Duodenal mucosa (tissue), 2 donors: Measurements from ENCODE around the gene SPATA6.
"Not testable (repeated sequence)": the region's sequence is repeated elsewhere in the genome, so short reads cannot be mapped to it uniquely, and the experiment has no call there.

Source experiments
- H3K27ac ChIP-seq: one replicate; pipeline ENCODE4 v1.7.0; 2013; ENCODE audit warnings: low read depth, low read length
- H3K27me3 ChIP-seq, 2 donors: one replicate each; pipeline ENCODE4 v1.7.0; 2013; ENCODE audit warnings: low read length in 2 of 2, control low read depth in 1 of 2; ENCODE audit not compliant: insufficient read depth in 2 of 2, control insufficient read depth in 1 of 2
- H3K36me3 ChIP-seq, 2 donors: one replicate each; pipeline ENCODE4 v1.7.0; 2013; ENCODE audit warnings: low read length in 2 of 2, control low read depth in 1 of 2; ENCODE audit not compliant: insufficient read depth in 2 of 2, control insufficient read depth in 1 of 2
- H3K4me1 ChIP-seq, 2 donors: one replicate each; pipeline ENCODE4 v1.7.0; 2013; ENCODE audit warnings: low read length in 2 of 2, control low read depth in 1 of 2; ENCODE audit not compliant: insufficient read depth in 2 of 2, control insufficient read depth in 1 of 2
- H3K4me3 ChIP-seq, 2 donors: one replicate each; pipeline ENCODE4 v1.7.0; 2013; ENCODE audit warnings: low read length in 2 of 2, low read depth in 1 of 2
- H3K9ac ChIP-seq, 2 donors: one replicate each; pipeline ENCODE4 v1.7.0; 2013; ENCODE audit warnings: low read length in 2 of 2, low read depth in 1 of 2
- H3K9me3 ChIP-seq, 2 donors: one replicate each; pipeline ENCODE4 v1.7.0; 2013; ENCODE audit warnings: low read length in 2 of 2, control low read depth in 1 of 2; ENCODE audit not compliant: control insufficient read depth in 1 of 2

The SPATA6 gene

GRCh38 chr1:48471691-48472576 lies at the start of gene SPATA6:
Gene SPATA6 (minus strand): TSS chr1:48472204. CDS start chr1:48472008, 196 bp downstream.
- Histone ChIP-seq H3K27me3 (no peaks in the 10 kb centered on the region), H3K4me1 (peaks cover 21 to 27% of the 10 kb centered on the region in 2 donors), H3K4me3 (peak within 1 kb of the TSS; percentile 80 to 87), H3K9me3 (peaks cover 0 to 8% of the 10 kb centered on the region in 2 donors), H3K36me3 (no peaks in the 10 kb centered on the region), H3K9ac (peak within 1 kb of the TSS; percentile 80 to 87), H3K27ac (peak within 1 kb of the TSS; percentile 85)

DNA sequence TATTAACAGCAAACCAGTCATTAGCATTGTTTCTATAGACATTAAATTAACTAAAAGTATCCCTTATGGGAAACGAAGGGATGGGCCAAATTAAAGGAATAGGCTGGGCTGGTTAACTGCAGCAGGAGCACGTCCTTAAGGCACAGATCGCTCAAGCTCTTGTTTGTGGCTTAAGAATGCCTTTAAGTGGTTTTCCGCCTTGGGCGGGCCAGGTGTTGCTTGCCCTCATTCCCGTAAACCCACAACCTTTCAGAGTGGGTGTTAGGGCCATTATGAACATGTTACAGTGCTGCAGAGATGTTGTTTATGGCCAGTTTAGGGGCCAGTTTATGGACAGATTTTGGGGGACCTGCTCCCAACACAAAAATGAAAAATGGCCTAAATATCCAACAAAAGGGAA lies 47.9 kb upstream of the SPATA6 start:
- not testable (repeated sequence) for H3K27ac ChIP-seq, H3K4me1 ChIP-seq, H3K36me3 ChIP-seq, H3K9me3 ChIP-seq, H3K4me3 ChIP-seq, H3K9ac ChIP-seq, H3K27me3 ChIP-seq

GRCh38 chr1:48506870-48507269 lies 34.9 kb upstream of the SPATA6 start:
- Histone ChIP-seq H3K4me3 (no peak overlapping the region), H3K27me3 (no peaks in the 10 kb centered on the region), H3K9me3 (no peaks in the 10 kb centered on the region), H3K27ac (no peak overlapping the region), H3K9ac (no peak overlapping the region), H3K36me3 (no peaks in the 10 kb centered on the region), H3K4me1 (no peaks in the 10 kb centered on the region)

GRCh38 chr1:48500541-48501450 lies 28.8 kb upstream of the SPATA6 start:
- no peak overlapping the region for H3K27ac ChIP-seq
- no peaks in the 10 kb centered on the region for H3K9me3 ChIP-seq
- no peaks in the 10 kb centered on the region for H3K27me3 ChIP-seq
- H3K9ac ChIP-seq, result no peak overlapping the region
- H3K4me3 ChIP-seq, result no peak overlapping the region
- H3K4me1 ChIP-seq, result peaks cover 0 to 4% of the 10 kb centered on the region in 2 donors
- no peaks in the 10 kb centered on the region for H3K36me3 ChIP-seq

DNA sequence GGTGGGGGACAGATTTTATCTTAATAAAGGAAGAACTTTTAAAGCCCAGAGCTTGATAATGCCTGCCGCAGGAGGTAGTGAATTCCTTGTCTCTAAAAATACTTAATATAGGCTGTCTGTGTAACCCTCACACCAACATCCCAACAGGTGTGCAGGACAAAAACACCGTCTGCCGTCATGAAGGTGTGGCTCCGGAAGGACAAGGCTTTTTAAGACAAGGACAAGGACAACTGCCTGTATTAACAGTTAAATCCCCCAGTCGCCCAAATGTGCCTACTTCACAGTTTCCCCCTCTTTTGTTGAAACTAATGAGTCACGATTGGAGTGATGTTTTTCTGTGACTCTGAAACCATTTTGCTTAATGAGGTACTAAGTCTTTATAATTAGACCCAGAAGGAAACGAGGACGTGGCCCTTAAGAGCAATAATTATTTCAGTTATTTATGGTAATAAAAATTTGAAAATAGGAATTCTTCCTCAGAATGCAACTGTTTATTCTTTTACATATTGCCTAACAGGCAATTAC lies 27.3 kb upstream of the SPATA6 start:
- no peak overlapping the region for H3K9ac ChIP-seq
- no peaks in the 10 kb centered on the region for H3K36me3 ChIP-seq
- H3K9me3 ChIP-seq, result no peaks in the 10 kb centered on the region
- no peak overlapping the region for H3K4me3 ChIP-seq
- peaks cover 5 to 9% of the 10 kb centered on the region in 2 donors for H3K4me1 ChIP-seq
- no peak overlapping the region for H3K27ac ChIP-seq
- H3K27me3 ChIP-seq, result no peaks in the 10 kb centered on the region

DNA sequence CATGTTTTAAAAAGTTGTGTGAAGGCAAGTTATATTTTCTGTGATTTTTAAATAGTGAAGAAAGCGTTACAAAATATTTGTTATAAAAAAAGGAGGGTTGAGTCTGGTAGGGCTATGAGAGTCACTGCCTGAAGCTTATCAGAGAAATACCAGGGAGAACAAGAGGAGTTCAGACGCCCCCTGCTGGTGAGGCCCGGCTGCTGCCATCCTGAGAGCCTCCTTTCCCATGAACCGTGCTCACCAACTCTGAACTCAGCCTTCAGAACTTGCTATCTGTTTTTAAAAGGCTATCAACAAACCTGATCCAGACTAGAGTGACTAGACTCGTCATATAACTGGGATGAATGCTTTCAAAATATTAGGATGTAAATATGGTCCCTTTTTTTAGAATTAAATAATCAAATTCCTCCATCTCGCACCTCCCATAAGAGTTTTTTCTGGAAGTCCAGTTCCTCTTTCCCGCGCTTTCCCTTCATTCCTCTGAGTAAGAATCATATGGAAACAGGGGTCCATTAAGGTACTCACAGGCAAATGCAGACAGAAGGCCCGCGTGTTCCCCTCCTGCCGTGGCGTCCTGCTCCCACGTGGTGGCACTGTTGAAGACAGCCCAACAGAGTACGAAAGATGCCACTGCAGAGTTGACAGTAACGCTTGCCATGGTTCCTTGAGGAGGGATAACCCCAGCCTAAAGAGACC lies 26.2 kb upstream of the SPATA6 start:
- Histone ChIP-seq H3K9ac (no peak overlapping the region), H3K4me3 (no peak overlapping the region), H3K4me1 (peaks cover 10 to 15% of the 10 kb centered on the region in 2 donors), H3K27ac (no peak overlapping the region), H3K27me3 (no peaks in the 10 kb centered on the region), H3K9me3 (no peaks in the 10 kb centered on the region), H3K36me3 (no peaks in the 10 kb centered on the region)

GRCh38 chr1:48495911-48496310 lies 23.9 kb upstream of the SPATA6 start:
- Histone ChIP-seq H3K4me1 (peaks cover 12 to 15% of the 10 kb centered on the region in 2 donors), H3K4me3 (no peak overlapping the region), H3K27me3 (no peaks in the 10 kb centered on the region), H3K27ac (no peak overlapping the region), H3K36me3 (no peaks in the 10 kb centered on the region), H3K9ac (no peak overlapping the region), H3K9me3 (no peaks in the 10 kb centered on the region)

- H3K4me1 ChIP-seq, result peaks cover 12 to 15% of the 10 kb centered on the region in 2 donors
- no peak overlapping the region for H3K9ac ChIP-seq
- H3K36me3 ChIP-seq, result no peaks in the 10 kb centered on the region
- H3K4me3 ChIP-seq, result no peak overlapping the region
- H3K27me3 ChIP-seq, result no peaks in the 10 kb centered on the region
- H3K9me3 ChIP-seq, result no peaks in the 10 kb centered on the region
- no peak overlapping the region for H3K27ac ChIP-seq
Observed at GRCh38 chr1:48495166-48495565, 23.2 kb upstream of the SPATA6 start.

DNA sequence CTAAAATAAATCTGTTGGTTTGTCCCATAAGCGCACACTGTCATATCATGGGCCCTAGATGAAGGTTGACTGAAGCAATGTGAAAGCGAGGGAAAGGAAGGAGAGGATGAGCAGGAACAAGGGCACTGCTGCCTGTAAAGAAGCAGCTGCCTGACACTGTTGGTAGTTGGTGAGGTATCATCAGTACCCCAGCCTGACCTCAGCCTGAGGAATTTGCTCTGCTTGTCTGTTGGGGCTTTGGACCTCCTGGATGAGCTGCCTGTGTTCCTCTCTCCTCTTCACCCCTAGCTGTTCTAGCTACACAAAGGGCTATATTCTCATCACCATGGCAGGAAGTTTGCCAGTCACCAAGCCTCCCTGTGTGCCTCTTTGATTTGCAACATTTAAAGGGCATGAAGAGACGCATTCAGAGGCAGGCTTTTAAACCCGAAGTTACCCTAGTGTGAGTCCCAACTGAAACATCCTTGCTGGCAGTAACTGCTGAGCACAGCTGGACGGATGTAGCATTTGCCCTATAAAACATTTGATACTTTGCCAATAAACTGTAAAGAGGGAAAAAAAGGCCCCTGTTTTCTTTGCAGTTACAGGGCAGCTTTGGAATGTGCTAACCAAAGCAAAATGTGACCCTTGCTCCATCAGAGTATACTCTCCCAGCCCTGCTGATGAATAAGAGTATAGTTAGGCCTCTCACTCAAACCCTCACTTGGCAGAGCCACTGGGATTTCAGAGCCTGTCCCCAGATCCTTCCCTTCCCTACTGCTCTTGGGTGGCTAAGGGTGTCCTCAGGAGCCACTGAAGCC lies 22.2 kb upstream of the SPATA6 start:
- Histone ChIP-seq H3K36me3 (no peaks in the 10 kb centered on the region), H3K4me1 (peaks cover 12 to 15% of the 10 kb centered on the region in 2 donors), H3K27me3 (no peaks in the 10 kb centered on the region), H3K27ac (no peak overlapping the region), H3K9ac (no peak overlapping the region), H3K9me3 (no peaks in the 10 kb centered on the region), H3K4me3 (no peak overlapping the region)
